Gastrocnemius medialis (tissue), 4 donors: ENCODE results near the gene NPAS4. TPM values are rescaled to one million over a fixed set of nuclear protein-coding genes. Genes with fewer than 3 reads are reported as not detected.

Experiments
- ATAC-seq, 2 donors: fragments of 150-250 bp; one replicate each; pipeline ENCODE4 v1.9.1; 2016
- DNase-seq, 2 donors: peaks; one replicate each; pipeline ENCODE4 v3.0.0-alpha.2; 2019
- H3K27ac ChIP-seq, 4 donors: fragments of 200-600 bp; sonication (generic); 1 replicate in 1 of 4; 2 replicates in 3 of 4; pipeline ENCODE4 v1.5.1; 2016 to 2018; ENCODE audit warnings: mild to moderate bottlenecking in 2 of 4, moderate library complexity in 1 of 4
- H3K27me3 ChIP-seq, 3 donors: fragments of 200-600 bp; sonication (generic) in 2 of 3; 1 replicate in 1 of 3; 2 replicates in 2 of 3; pipeline versions ENCODE4 v1.5.1 to v1.6.0; 2016 to 2019; ENCODE audit warnings: mild to moderate bottlenecking in 1 of 3, moderate library complexity in 1 of 3
- H3K36me3 ChIP-seq, 2 donors: fragments of 200-600 bp; sonication (generic) in 1 of 2; one replicate each; pipeline ENCODE4 v1.5.1; 2017 to 2018
- H3K4me1 ChIP-seq, 2 donors: fragments of 200-600 bp; sonication (generic) in 1 of 2; one replicate each; pipeline ENCODE4 v1.5.1; 2016 to 2017; ENCODE audit warnings: mild to moderate bottlenecking in 2 of 2
- H3K4me3 ChIP-seq, 4 donors: fragments of 200-600 bp; sonication (generic) in 3 of 4; 1 replicate in 1 of 4; 2 replicates in 3 of 4; pipeline ENCODE4 v1.5.1; 2016 to 2019; ENCODE audit warnings: mild to moderate bottlenecking in 2 of 4
- H3K9me3 ChIP-seq, 3 donors: fragments of 200-600 bp; sonication (generic) in 2 of 3; 1 replicate in 1 of 3; 2 replicates in 2 of 3; pipeline ENCODE4 v1.5.1; 2016 to 2019
- POLR2A ChIP-seq, 2 donors: fragments of 450-650 bp; IDR thresholded peaks; one replicate each; pipeline ENCODE4 v1.6.1; 2017; ENCODE audit warnings: antibody characterized with exemption in 2 of 2, mild to moderate bottlenecking in 2 of 2, moderate library complexity in 2 of 2
- in situ Hi-C, 4 donors: fragments of 200-750 bp; cut with MboI; loops; one replicate each; pipeline versions ENCODE4 v1.15.0 to v1.8.0; 2017; ENCODE audit warnings: low sequenced_read_pairs in 4 of 4
- intact Hi-C: fragments of 100-400 bp; cut with DNase I; formaldehyde crosslinking; loops from one replicate; pipeline ENCODE4 v1.15.1; 2023; ENCODE audit warnings: low total_unique reads
- total RNA-seq, 4 donors: library from RNA; depleted of rRNA; stranded (reverse); fragments of >200 nt; gene quantifications; one replicate each; pipeline versions ENCODE4 v1.1.0 to v1.2.3, GENCODE V29; 2016
- TF ChIP-seq, protein P1 (sequence below), 5 experiments: fragments of 450-650 bp in 3 of 5; fragments of 200-600 bp in 2 of 5; sonication (generic) in 2 of 5; IDR thresholded peaks in 4 of 5; conservative IDR thresholded peaks in 1 of 5; 1 replicate in 4 of 5; 2 replicates in 1 of 5; pipeline ENCODE4 v1.5.1; 2016 to 2019; ENCODE audit warnings: antibody characterized with exemption in 5 of 5, mild to moderate bottlenecking in 3 of 5, moderate library complexity in 3 of 5

NPAS4 gene
- total RNA-seq, 4 donors from 2014 or later = not detected

DNA sequence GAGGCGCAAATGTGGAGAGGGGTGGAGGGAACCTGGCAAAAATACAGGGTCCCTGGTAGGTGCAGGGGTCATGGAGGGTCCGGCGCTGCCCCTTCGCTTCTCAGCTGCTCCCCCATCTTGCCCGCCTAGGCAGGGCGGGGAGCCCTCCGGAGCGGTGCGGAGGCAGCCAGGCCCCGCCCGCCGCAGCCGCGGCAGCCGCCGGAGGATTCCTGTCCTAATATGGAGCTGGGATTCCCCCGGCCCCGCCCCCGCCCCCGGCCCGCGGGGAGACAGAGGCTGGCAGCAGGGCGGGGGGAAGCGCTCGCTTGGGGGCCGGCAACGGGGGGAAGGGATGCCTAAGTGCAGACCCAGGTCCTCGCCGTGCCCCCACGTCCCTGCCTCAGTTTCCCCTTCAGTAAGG lies 1.0 kb upstream of the NPAS4 start:
- DNase-seq (no peak), ATAC-seq (no peak)
- in situ Hi-C loops (loop anchor here in 3 of 4 donors (25.0 kb wide), 2 partner anchors 267 to 417 kb away; partner anchors contain the start of genes RBM4B (in 2 of the 3) and RCE1 (in 1 of the 3)), intact Hi-C loops (no loop called here)
- H3K27me3 ChIP-seq = peaks cover 0 to 6% (median 0%) of the 10 kb centered on the region in 3 donors
- H3K36me3 ChIP-seq = no peaks in the 10 kb centered on the region
- H3K9me3 ChIP-seq = no peaks in the 10 kb centered on the region
- TF ChIP-seq POLR2A (IDR thresholded peaks at IDR 0.05) = no peak
- TF ChIP-seq, protein P1, sequence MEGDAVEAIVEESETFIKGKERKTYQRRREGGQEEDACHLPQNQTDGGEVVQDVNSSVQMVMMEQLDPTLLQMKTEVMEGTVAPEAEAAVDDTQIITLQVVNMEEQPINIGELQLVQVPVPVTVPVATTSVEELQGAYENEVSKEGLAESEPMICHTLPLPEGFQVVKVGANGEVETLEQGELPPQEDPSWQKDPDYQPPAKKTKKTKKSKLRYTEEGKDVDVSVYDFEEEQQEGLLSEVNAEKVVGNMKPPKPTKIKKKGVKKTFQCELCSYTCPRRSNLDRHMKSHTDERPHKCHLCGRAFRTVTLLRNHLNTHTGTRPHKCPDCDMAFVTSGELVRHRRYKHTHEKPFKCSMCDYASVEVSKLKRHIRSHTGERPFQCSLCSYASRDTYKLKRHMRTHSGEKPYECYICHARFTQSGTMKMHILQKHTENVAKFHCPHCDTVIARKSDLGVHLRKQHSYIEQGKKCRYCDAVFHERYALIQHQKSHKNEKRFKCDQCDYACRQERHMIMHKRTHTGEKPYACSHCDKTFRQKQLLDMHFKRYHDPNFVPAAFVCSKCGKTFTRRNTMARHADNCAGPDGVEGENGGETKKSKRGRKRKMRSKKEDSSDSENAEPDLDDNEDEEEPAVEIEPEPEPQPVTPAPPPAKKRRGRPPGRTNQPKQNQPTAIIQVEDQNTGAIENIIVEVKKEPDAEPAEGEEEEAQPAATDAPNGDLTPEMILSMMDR (IDR thresholded peaks at IDR 0.05 in 4 of 5, conservative IDR thresholded peaks at IDR 0.05 in 1 of 5) = no peak
- H3K4me1 ChIP-seq = peaks cover 30 to 31% of the 10 kb centered on the region in 2 donors
- peak overlapping the region in 1 of 4 donors; percentile 6 for H3K4me3 ChIP-seq
- H3K27ac ChIP-seq = no peak overlapping the region

DNA sequence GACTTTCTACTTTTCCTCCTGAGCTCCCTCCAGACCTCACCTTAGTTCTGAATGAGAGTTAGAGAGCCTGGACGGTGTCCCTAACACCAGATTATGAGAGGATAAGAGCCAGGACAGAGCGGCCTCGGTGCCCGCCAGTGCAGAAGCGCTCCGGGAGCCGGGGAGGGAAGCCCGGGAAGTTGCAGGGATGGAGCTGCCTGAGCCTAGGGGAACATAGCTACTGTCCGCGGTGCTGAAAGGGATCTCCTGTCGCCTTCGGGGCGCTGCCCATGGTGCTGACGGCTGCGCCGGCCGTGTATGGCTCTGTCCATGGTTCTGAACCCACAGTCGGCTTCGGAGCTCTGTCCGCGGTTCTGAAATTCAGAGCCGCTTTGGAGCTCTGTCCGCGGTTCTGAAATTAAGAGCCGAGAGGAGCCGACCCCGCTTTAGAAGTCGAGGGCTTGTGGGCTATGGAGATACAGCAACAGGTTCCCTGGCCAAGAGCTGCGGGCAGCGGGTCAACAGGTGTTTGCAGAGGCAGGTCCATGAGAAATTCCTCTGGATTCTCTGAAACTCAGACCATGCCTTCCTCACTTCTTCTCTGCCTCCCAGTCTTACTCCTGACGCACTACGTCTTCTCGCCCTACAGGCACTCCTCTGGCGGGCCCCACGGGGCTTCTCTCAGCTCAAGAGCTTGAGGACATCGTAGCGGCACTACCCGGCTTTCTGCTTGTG lies 814 bp downstream of the NPAS4 start:
- peak; percentile 76 for ATAC-seq
- in situ Hi-C loops = loop anchor here in 3 of 4 donors (25.0 kb wide), 2 partner anchors 266 to 416 kb away; partner anchors contain the start of genes RBM4B (in 2 of the 3) and RCE1 (in 1 of the 3)

DNA sequence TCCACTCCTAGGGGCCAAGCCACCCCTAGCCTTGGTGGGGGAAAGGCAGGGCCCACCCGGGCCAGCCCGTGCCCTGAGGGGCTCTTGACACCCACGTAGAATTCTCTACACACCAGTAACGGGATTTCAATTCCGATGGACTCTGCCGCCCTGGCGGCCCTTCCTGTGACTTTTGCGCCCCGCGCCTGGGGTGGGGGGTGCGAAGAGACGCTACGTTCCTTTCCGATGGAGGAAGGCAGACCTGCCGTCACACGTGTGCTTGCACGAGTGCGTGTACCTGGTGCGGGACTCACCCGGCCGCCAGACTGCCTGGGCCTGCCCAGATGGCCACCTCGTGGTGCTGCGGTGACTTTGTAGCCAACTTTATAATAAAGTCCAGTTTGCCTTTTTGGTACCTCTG lies 5.5 kb downstream of the NPAS4 start:
- TF ChIP-seq POLR2A (IDR thresholded peaks at IDR 0.05) = no peak
- TF ChIP-seq, protein P1 (IDR thresholded peaks at IDR 0.05 in 4 of 5, conservative IDR thresholded peaks at IDR 0.05 in 1 of 5) = no peak
- intact Hi-C loops (no loop called here), in situ Hi-C loops (no loop called here)
- H3K9me3 ChIP-seq = no peaks in the 10 kb centered on the region
- no peak for DNase-seq
- no peak overlapping the region for H3K4me3 ChIP-seq
- H3K27ac ChIP-seq = no peak overlapping the region
- no peaks in the 10 kb centered on the region for H3K36me3 ChIP-seq
- no peaks in the 10 kb centered on the region for H3K27me3 ChIP-seq
- H3K4me1 ChIP-seq = no peaks in the 10 kb centered on the region
- no peak for ATAC-seq

More for the DNA sequence above, 814 bp downstream of the NPAS4 start:
- TF ChIP-seq, protein P1 (IDR thresholded peaks at IDR 0.05 in 4 of 5, conservative IDR thresholded peaks at IDR 0.05 in 1 of 5) = no peak
- no peak for TF ChIP-seq POLR2A (IDR thresholded peaks at IDR 0.05)
- H3K27me3 ChIP-seq = peaks cover 0 to 6% (median 0%) of the 10 kb centered on the region in 3 donors
- peaks cover 30 to 31% of the 10 kb centered on the region in 2 donors for H3K4me1 ChIP-seq
- H3K4me3 ChIP-seq = no peak overlapping the region
- no peaks in the 10 kb centered on the region for H3K36me3 ChIP-seq
- DNase-seq = peak; percentile 76 to 84
- intact Hi-C loops = no loop called here
- H3K9me3 ChIP-seq = no peaks in the 10 kb centered on the region
- no peak overlapping the region for H3K27ac ChIP-seq

DNA sequence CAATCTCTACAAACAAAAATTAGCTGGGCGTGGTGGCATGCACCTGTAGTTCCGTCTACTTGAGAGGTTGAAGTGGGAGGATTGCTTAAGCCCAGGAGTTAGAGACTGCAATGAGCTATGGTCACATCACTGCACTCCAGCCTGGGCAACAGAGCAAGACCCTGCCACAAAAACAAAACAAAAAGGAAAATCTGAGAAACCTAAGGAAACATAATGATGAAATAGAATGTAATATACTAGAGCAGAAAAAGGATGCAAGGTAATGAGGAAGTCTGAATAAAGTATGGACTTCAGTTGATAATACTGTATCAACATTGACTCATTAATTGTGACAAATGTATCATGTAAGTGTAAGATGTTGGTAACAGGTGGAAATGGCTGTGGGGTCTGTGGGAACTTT lies 8.1 kb downstream of the NPAS4 start:
- Histone ChIP-seq H3K36me3 (peaks cover 0 to 7% of the 10 kb centered on the region in 2 donors), H3K27ac (no peak overlapping the region), H3K4me3 (no peak overlapping the region), H3K27me3 (no peaks in the 10 kb centered on the region), H3K4me1 (no peaks in the 10 kb centered on the region), H3K9me3 (no peaks in the 10 kb centered on the region)
- DNase-seq (no peak), ATAC-seq (no peak)
- in situ Hi-C loops (no loop called here), intact Hi-C loops (no loop called here)
- no peak for TF ChIP-seq POLR2A (IDR thresholded peaks at IDR 0.05)
- TF ChIP-seq, protein P1 (IDR thresholded peaks at IDR 0.05 in 4 of 5, conservative IDR thresholded peaks at IDR 0.05 in 1 of 5) = no peak
